ENCODE data around the gene KPNA3. TPM values are rescaled to one million over a fixed set of nuclear protein-coding genes. Genes with fewer than 3 reads are reported as not detected.

Gene KPNA3
- polyA plus RNA-seq, 1 donor from 2014 or later = 41.7 TPM

DNA sequence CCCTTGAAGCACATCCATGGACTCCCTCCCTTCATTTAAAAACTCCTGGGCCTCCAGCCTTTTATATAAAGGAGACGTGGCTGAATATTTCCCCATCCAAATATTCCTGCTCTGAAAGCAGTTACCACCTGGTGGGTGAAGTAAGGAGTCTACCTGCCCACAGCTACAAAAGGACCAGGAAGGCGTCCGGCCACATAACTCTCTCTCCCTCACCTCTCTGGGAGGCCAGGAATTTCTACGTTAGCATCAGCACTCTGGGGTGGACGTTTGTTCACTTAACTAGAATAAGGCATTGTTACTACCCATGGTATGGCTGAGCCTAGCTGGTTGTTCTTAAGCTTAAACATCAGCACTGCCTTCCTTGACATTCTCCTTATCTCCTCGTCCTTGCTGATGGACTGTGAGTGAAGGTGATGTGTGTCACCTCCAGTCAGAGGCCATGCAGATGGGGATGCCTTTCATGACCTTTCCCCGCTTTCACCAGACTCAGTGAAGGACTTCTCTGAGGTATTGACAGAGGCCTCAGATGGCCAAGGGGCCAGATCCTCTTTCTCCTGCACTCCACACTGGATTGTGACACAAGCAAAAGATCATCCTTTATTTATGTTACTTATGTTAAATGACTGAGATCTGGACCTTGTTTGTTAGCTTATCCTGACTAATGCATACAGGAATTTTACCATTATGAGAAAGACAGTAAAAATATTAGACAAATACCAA lies 22.2 kb upstream of the KPNA3 start:
- H3K9me2 ChIP-seq (ENCODE audit: insufficient read depth, low read length) = no peaks in the 10 kb centered on the region
- H2AFZ ChIP-seq (ENCODE audit: low read depth, low read length) = no peak overlapping the region
- H3K36me3 ChIP-seq (ENCODE audit: insufficient read depth, low read length) = no peaks in the 10 kb centered on the region
- no peaks in the 10 kb centered on the region for H3K27me3 ChIP-seq (ENCODE audit: insufficient read depth, low read depth, low read length)
- no peak overlapping the region for H3K9ac ChIP-seq (ENCODE audit: low read length)
- no peaks in the 10 kb centered on the region for H3K9me3 ChIP-seq (ENCODE audit: low read length)
- no peak overlapping the region for H3K4me2 ChIP-seq (ENCODE audit: low read length)
- TF ChIP-seq, protein P1, sequence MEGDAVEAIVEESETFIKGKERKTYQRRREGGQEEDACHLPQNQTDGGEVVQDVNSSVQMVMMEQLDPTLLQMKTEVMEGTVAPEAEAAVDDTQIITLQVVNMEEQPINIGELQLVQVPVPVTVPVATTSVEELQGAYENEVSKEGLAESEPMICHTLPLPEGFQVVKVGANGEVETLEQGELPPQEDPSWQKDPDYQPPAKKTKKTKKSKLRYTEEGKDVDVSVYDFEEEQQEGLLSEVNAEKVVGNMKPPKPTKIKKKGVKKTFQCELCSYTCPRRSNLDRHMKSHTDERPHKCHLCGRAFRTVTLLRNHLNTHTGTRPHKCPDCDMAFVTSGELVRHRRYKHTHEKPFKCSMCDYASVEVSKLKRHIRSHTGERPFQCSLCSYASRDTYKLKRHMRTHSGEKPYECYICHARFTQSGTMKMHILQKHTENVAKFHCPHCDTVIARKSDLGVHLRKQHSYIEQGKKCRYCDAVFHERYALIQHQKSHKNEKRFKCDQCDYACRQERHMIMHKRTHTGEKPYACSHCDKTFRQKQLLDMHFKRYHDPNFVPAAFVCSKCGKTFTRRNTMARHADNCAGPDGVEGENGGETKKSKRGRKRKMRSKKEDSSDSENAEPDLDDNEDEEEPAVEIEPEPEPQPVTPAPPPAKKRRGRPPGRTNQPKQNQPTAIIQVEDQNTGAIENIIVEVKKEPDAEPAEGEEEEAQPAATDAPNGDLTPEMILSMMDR (IDR thresholded peaks at IDR 0.05; ENCODE audit: poor library complexity, severe bottlenecking) = no peak
- TF ChIP-seq MXI1 (conservative IDR thresholded peaks at IDR 0.05; ENCODE audit: poor library complexity, severe bottlenecking) (no peak), TAF1 (IDR thresholded peaks at IDR 0.05; ENCODE audit: low read depth) (no peak), RAD21 (conservative IDR thresholded peaks at IDR 0.05) (no peak), SMC3 (conservative IDR thresholded peaks at IDR 0.05; ENCODE audit: poor library complexity) (no peak), EP300 (conservative IDR thresholded peaks at IDR 0.05; ENCODE audit: poor library complexity, severe bottlenecking) (no peak), EZH2 (IDR thresholded peaks at IDR 0.05; ENCODE audit: borderline replicate concordance, insufficient read depth, low read length, poor library complexity, severe bottlenecking) (no peak), POLR2AphosphoS5 (IDR thresholded peaks at IDR 0.05) (no peak)
- TF ChIP-seq, protein P2, sequence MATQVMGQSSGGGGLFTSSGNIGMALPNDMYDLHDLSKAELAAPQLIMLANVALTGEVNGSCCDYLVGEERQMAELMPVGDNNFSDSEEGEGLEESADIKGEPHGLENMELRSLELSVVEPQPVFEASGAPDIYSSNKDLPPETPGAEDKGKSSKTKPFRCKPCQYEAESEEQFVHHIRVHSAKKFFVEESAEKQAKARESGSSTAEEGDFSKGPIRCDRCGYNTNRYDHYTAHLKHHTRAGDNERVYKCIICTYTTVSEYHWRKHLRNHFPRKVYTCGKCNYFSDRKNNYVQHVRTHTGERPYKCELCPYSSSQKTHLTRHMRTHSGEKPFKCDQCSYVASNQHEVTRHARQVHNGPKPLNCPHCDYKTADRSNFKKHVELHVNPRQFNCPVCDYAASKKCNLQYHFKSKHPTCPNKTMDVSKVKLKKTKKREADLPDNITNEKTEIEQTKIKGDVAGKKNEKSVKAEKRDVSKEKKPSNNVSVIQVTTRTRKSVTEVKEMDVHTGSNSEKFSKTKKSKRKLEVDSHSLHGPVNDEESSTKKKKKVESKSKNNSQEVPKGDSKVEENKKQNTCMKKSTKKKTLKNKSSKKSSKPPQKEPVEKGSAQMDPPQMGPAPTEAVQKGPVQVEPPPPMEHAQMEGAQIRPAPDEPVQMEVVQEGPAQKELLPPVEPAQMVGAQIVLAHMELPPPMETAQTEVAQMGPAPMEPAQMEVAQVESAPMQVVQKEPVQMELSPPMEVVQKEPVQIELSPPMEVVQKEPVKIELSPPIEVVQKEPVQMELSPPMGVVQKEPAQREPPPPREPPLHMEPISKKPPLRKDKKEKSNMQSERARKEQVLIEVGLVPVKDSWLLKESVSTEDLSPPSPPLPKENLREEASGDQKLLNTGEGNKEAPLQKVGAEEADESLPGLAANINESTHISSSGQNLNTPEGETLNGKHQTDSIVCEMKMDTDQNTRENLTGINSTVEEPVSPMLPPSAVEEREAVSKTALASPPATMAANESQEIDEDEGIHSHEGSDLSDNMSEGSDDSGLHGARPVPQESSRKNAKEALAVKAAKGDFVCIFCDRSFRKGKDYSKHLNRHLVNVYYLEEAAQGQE (IDR thresholded peaks at IDR 0.05; ENCODE audit: borderline replicate concordance) = no peak
- no peaks in the 10 kb centered on the region for H4K20me1 ChIP-seq (ENCODE audit: insufficient read depth)
- no peak overlapping the region for H3K4me3 ChIP-seq (ENCODE audit: low read length)
- H3K27ac ChIP-seq (ENCODE audit: low read length) = no peak overlapping the region
- no peaks in the 10 kb centered on the region for H3K79me2 ChIP-seq (replicated peaks; ENCODE audit: insufficient read depth, low read length)
- H3F3A ChIP-seq (ENCODE audit: insufficient read depth, low read length, poor library complexity, severe bottlenecking) = no peaks in the 10 kb centered on the region

DNA sequence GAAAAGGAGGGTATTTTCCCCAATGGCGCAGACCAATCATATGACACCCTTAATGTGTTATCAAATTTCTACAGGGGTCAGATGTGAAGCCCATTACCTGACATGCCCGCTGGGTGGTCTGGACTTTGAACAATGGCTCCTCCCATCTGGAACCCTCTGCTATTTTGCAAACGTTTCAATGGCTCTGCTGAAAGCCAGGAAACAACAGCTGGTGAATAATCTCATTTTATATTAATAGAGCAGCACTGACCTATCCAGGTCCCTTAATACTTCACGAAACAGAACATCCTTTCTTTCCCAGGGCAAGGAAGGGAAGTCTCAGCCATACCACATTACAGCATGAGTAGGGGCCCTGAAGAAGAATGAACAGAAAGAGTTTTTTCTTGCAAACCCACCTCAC lies 20.3 kb upstream of the KPNA3 start:
- H3F3A ChIP-seq (ENCODE audit: insufficient read depth, low read length, poor library complexity, severe bottlenecking) = no peaks in the 10 kb centered on the region
- H2AFZ ChIP-seq (ENCODE audit: low read depth, low read length) = no peak overlapping the region
- H3K27ac ChIP-seq (ENCODE audit: low read length) = no peak overlapping the region
- no peak overlapping the region for H3K4me3 ChIP-seq (ENCODE audit: low read length)
- H3K79me2 ChIP-seq (replicated peaks; ENCODE audit: insufficient read depth, low read length) = no peaks in the 10 kb centered on the region
- TF ChIP-seq, protein P1 (IDR thresholded peaks at IDR 0.05; ENCODE audit: poor library complexity, severe bottlenecking) = no peak
- TF ChIP-seq TAF1 (IDR thresholded peaks at IDR 0.05; ENCODE audit: low read depth) (no peak), EP300 (conservative IDR thresholded peaks at IDR 0.05; ENCODE audit: poor library complexity, severe bottlenecking) (no peak)
- no peak overlapping the region for H3K9ac ChIP-seq (ENCODE audit: low read length)
- H4K20me1 ChIP-seq (ENCODE audit: insufficient read depth) = no peaks in the 10 kb centered on the region
- no peaks in the 10 kb centered on the region for H3K9me2 ChIP-seq (ENCODE audit: insufficient read depth, low read length)
- H3K9me3 ChIP-seq (ENCODE audit: low read length) = no peaks in the 10 kb centered on the region
- no peak overlapping the region for H3K4me2 ChIP-seq (ENCODE audit: low read length)
- H3K27me3 ChIP-seq (ENCODE audit: insufficient read depth, low read depth, low read length) = no peaks in the 10 kb centered on the region
- no peaks in the 10 kb centered on the region for H3K36me3 ChIP-seq (ENCODE audit: insufficient read depth, low read length)
